ENCODE measurements around the gene ZNF768. TPM values are rescaled to one million over a fixed set of nuclear protein-coding genes. Genes with fewer than 3 reads are reported as not detected.
"Not testable (repeated sequence)": the region's sequence is repeated elsewhere in the genome, so short reads cannot be mapped to it uniquely, and the experiment has no call there.

Gene ZNF768
- total and polyA plus RNA-seq, 2 of the 13 experiments (the other 11 are each of a cell fraction or from before 2014, with no cell fraction given): 26.7 to 34.4 TPM

DNA sequence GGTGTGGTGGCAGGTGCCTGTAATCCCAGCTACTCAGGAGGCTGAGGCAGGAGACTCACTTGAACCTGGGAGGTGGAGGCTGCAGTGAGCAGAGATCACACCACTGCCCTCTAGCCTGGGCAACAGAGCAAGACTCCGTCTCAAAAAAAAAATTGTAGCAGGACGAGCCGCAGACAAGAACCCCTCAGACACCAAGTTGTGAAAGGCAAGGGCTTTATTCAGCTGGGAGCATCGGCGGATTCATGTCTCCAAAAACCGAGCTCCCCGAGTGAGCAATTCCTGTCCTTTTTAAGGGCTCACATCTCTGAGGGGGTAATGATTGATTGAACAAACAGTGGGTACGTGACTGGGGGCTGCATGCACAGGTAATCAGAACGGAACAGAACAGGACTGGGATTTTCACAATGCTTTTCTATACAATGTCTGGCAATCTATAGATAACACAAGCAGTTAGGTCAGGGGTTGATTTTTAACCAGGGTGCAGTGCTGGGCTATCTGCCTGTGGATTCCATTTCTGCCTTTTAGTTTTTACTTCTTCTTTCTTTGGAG lies 14.6 kb upstream of the ZNF768 start (continued):
- TF ChIP-seq POLR2A (IDR thresholded peaks at IDR 0.05; ENCODE audit: insufficient read depth in 1 of 2, low read depth in 2 of 2, low read length in 2 of 2) (peak in 1 of 2 experiments; percentile 52; a peak in 2 of 4 replicates), ZNF230 (CRISPR knock-in tag; IDR thresholded peaks at IDR 0.05) (peak; percentile 89; the same call in 1 of the 2 replicates), JDP2 (CRISPR knock-in tag; IDR thresholded peaks at IDR 0.05; ENCODE audit: borderline replicate concordance) (peak; percentile 38; the same call in 1 of the 2 replicates), ZBTB3 (CRISPR knock-in tag; IDR thresholded peaks at IDR 0.05; ENCODE audit: borderline replicate concordance, low read depth) (peak; percentile 96), ZNF33A (CRISPR knock-in tag; IDR thresholded peaks at IDR 0.05; ENCODE audit: borderline replicate concordance) (peak; percentile 82; the same call in 1 of the 2 replicates)
- TF ChIP-seq, protein P1, sequence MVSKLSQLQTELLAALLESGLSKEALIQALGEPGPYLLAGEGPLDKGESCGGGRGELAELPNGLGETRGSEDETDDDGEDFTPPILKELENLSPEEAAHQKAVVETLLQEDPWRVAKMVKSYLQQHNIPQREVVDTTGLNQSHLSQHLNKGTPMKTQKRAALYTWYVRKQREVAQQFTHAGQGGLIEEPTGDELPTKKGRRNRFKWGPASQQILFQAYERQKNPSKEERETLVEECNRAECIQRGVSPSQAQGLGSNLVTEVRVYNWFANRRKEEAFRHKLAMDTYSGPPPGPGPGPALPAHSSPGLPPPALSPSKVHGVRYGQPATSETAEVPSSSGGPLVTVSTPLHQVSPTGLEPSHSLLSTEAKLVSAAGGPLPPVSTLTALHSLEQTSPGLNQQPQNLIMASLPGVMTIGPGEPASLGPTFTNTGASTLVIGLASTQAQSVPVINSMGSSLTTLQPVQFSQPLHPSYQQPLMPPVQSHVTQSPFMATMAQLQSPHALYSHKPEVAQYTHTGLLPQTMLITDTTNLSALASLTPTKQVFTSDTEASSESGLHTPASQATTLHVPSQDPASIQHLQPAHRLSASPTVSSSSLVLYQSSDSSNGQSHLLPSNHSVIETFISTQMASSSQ (IDR thresholded peaks at IDR 0.05; ENCODE audit: low read depth): peak; percentile 83
- TF ChIP-seq, protein P1 (CRISPR knock-in tag; IDR thresholded peaks at IDR 0.05; ENCODE audit: borderline replicate concordance): peak; percentile 93

- Histone ChIP-seq H3K27ac (ENCODE audit: extremely low read length, insufficient read depth, low read length) (peak overlapping the region; percentile 36), H3K4me2 (ENCODE audit: low read depth, low read length) (peak overlapping the region; percentile 30; the same call in 1 of the 2 replicates), H3K4me1 (ENCODE audit: insufficient read depth, low read length) (peaks cover 85% of the 10 kb centered on the region), H3K9ac (ENCODE audit: insufficient read depth, low read depth, low read length) (peak overlapping the region; percentile 3; the same call in 1 of the 2 replicates), H3K79me2 (ENCODE audit: insufficient read depth, low read length) (peaks cover 14% of the 10 kb centered on the region)
- BruUV-seq (replicated peaks); ATAC-seq; FAIRE-seq; H4K20me1 ChIP-seq (ENCODE audit: insufficient read depth, low read length); H2AFZ ChIP-seq (ENCODE audit: low read length); H3K27me3 ChIP-seq (ENCODE audit: control insufficient read depth in 1 of 2, insufficient read depth in 2 of 2, low read length in 2 of 2); H3K36me3 ChIP-seq (replicated peaks in 1 of 2; ENCODE audit: control insufficient read depth in 1 of 2, insufficient read depth in 2 of 2, low read length in 2 of 2); CTCF ChIA-PET (ENCODE audit: low intra/inter-chr PET ratio, low total read pairs); H3K9me3 ChIP-seq (ENCODE audit: low read length); H3K4me3 ChIP-seq (replicated peaks in 1 of 3; ENCODE audit: insufficient read depth in 1 of 3, low read depth in 2 of 3, low read length in 3 of 3); DNase-seq (ENCODE audit: low spot score); in situ Hi-C loops (cut with HindIII; ENCODE audit: extremely low pct_ligation_motif_present, low pct_unique_long_range_greater_than_20kb): not testable (repeated sequence)
- 90% methylated on average over 13 of the region's 13 CpGs for WGBS (ENCODE audit: low lambda C conversion rate)
- intact Hi-C loops (cut with micrococcal nuclease; ENCODE audit: unreplicated experiment): loop anchor here (1.0 to 5.0 kb wide), 2 partner anchors 27 to 77 kb away; no protein-coding TSS in a partner anchor
- POLR2A ChIA-PET: interaction anchor here (1.1 to 4.0 kb wide), 6 partner anchors 12 to 97 kb away, joined by 3 to 30 read pairs (median 4); partner anchors contain the start of genes ZNF689 and ZNF764
- TF ChIP-seq HES4 (CRISPR knock-in tag; IDR thresholded peaks at IDR 0.05; ENCODE audit: borderline replicate concordance) (0 out of 2 replicates have a peak, but pooled peaks have one; percentile 50), TEAD3 (CRISPR knock-in tag; optimal IDR thresholded peaks at IDR 0.05; ENCODE audit: borderline replicate concordance) (peak; percentile 43), SAP130 (CRISPR knock-in tag; IDR thresholded peaks at IDR 0.05; ENCODE audit: low read depth) (0 out of 2 replicates have a peak, but pooled peaks have one; percentile 6), ZNF777 (CRISPR knock-in tag; IDR thresholded peaks at IDR 0.05) (0 out of 2 replicates have a peak, but pooled peaks have one; percentile 13), MEF2D (CRISPR knock-in tag; IDR thresholded peaks at IDR 0.05) (0 out of 2 replicates have a peak, but pooled peaks have one; percentile 13), ZSCAN9 (CRISPR knock-in tag; IDR thresholded peaks at IDR 0.05; ENCODE audit: borderline replicate concordance) (peak; percentile 27; the same call in 1 of the 2 replicates), MYC (CRISPR knock-in tag; IDR thresholded peaks at IDR 0.05; ENCODE audit: borderline replicate concordance) (peak; percentile 4; the same call in 1 of the 2 replicates)
- TF ChIP-seq, protein P2, sequence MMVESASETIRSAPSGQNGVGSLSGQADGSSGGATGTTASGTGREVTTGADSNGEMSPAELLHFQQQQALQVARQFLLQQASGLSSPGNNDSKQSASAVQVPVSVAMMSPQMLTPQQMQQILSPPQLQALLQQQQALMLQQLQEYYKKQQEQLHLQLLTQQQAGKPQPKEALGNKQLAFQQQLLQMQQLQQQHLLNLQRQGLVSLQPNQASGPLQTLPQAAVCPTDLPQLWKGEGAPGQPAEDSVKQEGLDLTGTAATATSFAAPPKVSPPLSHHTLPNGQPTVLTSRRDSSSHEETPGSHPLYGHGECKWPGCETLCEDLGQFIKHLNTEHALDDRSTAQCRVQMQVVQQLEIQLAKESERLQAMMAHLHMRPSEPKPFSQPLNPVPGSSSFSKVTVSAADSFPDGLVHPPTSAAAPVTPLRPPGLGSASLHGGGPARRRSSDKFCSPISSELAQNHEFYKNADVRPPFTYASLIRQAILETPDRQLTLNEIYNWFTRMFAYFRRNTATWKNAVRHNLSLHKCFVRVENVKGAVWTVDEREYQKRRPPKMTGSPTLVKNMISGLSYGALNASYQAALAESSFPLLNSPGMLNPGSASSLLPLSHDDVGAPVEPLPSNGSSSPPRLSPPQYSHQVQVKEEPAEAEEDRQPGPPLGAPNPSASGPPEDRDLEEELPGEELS (CRISPR knock-in tag; IDR thresholded peaks at IDR 0.05): peak; percentile 2; the same call in 1 of the 2 replicates
Measured at GRCh38 chr16:30539986-30540526, 13.7 kb upstream of the ZNF768 start.

All from HepG2 (cell line).